ENCODE data around the gene EXOC6B. TPM values are rescaled to one million over a fixed set of nuclear protein-coding genes. Genes with fewer than 3 reads are reported as not detected.

Gene EXOC6B
- total RNA-seq, 2 donors from 2014 or later: 21.3 to 28.8 TPM

GRCh38 chr2:72837171-72837570 lies 11.3 kb upstream of the EXOC6B start:
- intact Hi-C loops (cut with DNase I): no loop called here
- DNase-seq: no peak
- Histone ChIP-seq H3K36me3 (no peaks in the 10 kb centered on the region), H3K4me1 (no peaks in the 10 kb centered on the region), H3K27ac (no peak overlapping the region), H3K9ac (ENCODE audit: low read depth in 2 of 2, low read length in 2 of 2) (no peak overlapping the region), H3K9me3 (no peaks in the 10 kb centered on the region), H3K27me3 (no peaks in the 10 kb centered on the region), H3K4me3 (no peak overlapping the region)
- TF ChIP-seq CTCF (IDR thresholded peaks at IDR 0.05): no peak

GRCh38 chr2:72835403-72835802 lies 9.6 kb upstream of the EXOC6B start:
- no peaks in the 10 kb centered on the region for H3K9me3 ChIP-seq
- intact Hi-C loops (cut with DNase I): no loop called here
- no peak for DNase-seq

GRCh38 chr2:72834596-72834995 lies 8.8 kb upstream of the EXOC6B start:
- Histone ChIP-seq H3K4me1 (no peaks in the 10 kb centered on the region), H3K9ac (ENCODE audit: low read depth in 2 of 2, low read length in 2 of 2) (no peak overlapping the region), H3K9me3 (no peaks in the 10 kb centered on the region), H3K4me3 (no peak overlapping the region), H3K27me3 (no peaks in the 10 kb centered on the region), H3K27ac (no peak overlapping the region), H3K36me3 (no peaks in the 10 kb centered on the region)
- TF ChIP-seq CTCF (IDR thresholded peaks at IDR 0.05): no peak
- no peak for DNase-seq
- intact Hi-C loops (cut with DNase I): no loop called here

More at GRCh38 chr2:72835403-72835802, 9.6 kb upstream of the EXOC6B start:
- TF ChIP-seq CTCF (IDR thresholded peaks at IDR 0.05): no peak
- Histone ChIP-seq H3K36me3 (no peaks in the 10 kb centered on the region), H3K4me1 (no peaks in the 10 kb centered on the region), H3K27ac (no peak overlapping the region), H3K9ac (ENCODE audit: low read depth in 2 of 2, low read length in 2 of 2) (no peak overlapping the region), H3K4me3 (no peak overlapping the region), H3K27me3 (no peaks in the 10 kb centered on the region)

- Histone ChIP-seq H3K27ac (no peak overlapping the region), H3K36me3 (no peaks in the 10 kb centered on the region), H3K27me3 (no peaks in the 10 kb centered on the region), H3K4me1 (no peaks in the 10 kb centered on the region), H3K4me3 (no peak overlapping the region), H3K9me3 (no peaks in the 10 kb centered on the region), H3K9ac (ENCODE audit: low read depth in 2 of 2, low read length in 2 of 2) (no peak overlapping the region)
- intact Hi-C loops (cut with DNase I): no loop called here
- DNase-seq: no peak
- no peak for TF ChIP-seq CTCF (IDR thresholded peaks at IDR 0.05)
Observed at GRCh38 chr2:72833084-72833714, 7.4 kb upstream of the EXOC6B start.

GRCh38 chr2:72830273-72830672 lies 4.4 kb upstream of the EXOC6B start:
- Histone ChIP-seq H3K36me3 (no peaks in the 10 kb centered on the region), H3K4me3 (no peak overlapping the region), H3K9ac (ENCODE audit: low read depth in 2 of 2, low read length in 2 of 2) (no peak overlapping the region), H3K4me1 (no peaks in the 10 kb centered on the region), H3K9me3 (no peaks in the 10 kb centered on the region), H3K27me3 (no peaks in the 10 kb centered on the region), H3K27ac (no peak overlapping the region)
- intact Hi-C loops (cut with DNase I): no loop called here
- no peak for DNase-seq
- no peak for TF ChIP-seq CTCF (IDR thresholded peaks at IDR 0.05)
